Measurements from ENCODE around the gene MTMR10.
A peak's percentile ranks its signal among the peaks of the same experiment; 100 is the strongest.

MTMR10 gene

DNA sequence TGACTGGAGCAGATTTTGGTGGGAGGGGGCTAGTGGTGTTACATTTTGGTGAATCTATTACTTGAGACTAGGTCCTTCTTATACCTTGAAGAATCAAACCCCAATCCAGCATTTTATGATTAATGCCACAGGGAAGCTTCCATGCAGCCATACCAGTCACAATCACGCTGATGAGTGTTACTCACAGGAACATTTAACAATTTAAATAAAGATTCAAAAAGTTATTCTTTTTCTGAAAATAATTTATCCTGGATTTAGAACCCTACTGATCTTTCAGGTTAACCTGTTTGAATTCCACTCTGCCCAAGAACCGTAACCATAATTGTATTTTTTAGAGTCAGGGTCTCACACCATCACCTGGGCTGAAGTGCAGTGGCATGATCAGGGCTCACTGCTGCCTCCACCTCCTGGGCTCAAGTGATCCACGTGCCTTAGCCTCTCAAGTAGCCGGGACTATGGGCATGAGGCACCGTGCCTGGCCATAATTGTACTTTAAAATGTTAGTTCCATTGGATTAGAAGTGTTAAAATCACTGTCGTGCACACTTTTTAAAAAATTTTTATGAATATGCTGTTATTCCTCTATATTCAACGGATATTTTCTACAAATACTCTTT lies 929 bp upstream of the MTMR10 start:
- Histone ChIP-seq H3K9me2 (replicated peaks; ENCODE audit: insufficient read depth, low read length) (no peaks in the 10 kb centered on the region), H3F3A (ENCODE audit: insufficient read depth, low read length) (peaks cover 14% of the 10 kb centered on the region), H3K4me2 (ENCODE audit: low read depth, low read length) (peak overlapping the region; percentile 92), H3K79me2 (ENCODE audit: low read length) (peaks cover 37% of the 10 kb centered on the region), H3K27ac (ENCODE audit: low read length) (peak overlapping the region; percentile 67; the same call in 1 of the 2 replicates), H2AFZ (ENCODE audit: low read length) (peak overlapping the region; percentile 61), H3K27me3 (replicated peaks; ENCODE audit: insufficient read depth, low read length) (no peaks in the 10 kb centered on the region), H3K36me3 (replicated peaks; ENCODE audit: insufficient read depth, low read length) (peaks cover 3% of the 10 kb centered on the region; the same call in 1 of the 2 replicates), H3K4me1 (ENCODE audit: low read length) (peaks cover 24% of the 10 kb centered on the region), H4K20me1 (ENCODE audit: insufficient read depth, low read length) (no peaks in the 10 kb centered on the region), H3K9me3 (replicated peaks; ENCODE audit: insufficient read depth, low read length) (no peaks in the 10 kb centered on the region), H3K4me3 (ENCODE audit: low read length) (peak overlapping the region; percentile 86), H3K9ac (ENCODE audit: low read length) (peak overlapping the region; percentile 88)
- DNase-seq, result no peak
- no peak for TF ChIP-seq EZH2 (optimal IDR thresholded peaks at IDR 0.05; ENCODE audit: low read depth, low read length)
- TF ChIP-seq CTCF (IDR thresholded peaks at IDR 0.05; ENCODE audit: low read length), result no peak
- no peak for TF ChIP-seq EZH2phosphoT487 (IDR thresholded peaks at IDR 0.05; ENCODE audit: low read length)

DNA sequence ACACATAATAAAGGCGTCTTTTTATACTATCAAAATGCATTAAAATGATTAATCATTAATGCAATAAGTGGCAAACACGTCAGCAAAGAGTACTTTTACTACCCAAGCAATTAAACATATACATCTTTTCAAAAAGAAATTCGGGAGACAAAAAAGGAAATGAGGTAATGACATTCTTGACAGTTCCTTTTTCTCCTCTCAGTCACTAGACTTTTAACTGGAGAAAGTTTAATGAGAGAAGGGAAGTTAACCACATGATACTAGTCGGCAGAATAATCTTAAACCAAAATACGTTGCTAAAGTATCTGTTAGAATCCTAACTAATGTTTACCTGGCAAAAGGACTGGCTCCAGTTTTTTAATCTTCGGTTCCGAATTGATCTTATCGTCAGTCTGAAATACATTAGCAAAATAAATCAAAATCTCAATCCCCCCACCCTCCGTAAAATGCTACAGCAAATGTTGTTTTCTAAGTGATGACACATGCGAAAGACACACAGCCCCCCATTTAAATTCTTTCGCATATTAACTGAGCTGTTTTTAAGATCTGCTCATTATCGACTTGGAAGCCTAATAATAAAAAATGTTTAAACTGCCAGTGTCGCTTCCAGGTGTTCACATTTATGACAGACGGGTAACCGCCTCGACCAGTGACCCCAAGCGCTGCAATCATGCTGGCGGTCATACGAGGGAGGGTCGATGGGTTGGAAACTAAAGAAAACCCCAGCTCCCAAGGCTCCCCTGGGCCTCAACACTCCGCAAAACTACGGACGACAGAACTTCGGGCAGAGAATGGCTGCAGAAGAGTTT lies 778 bp downstream of the MTMR10 start:
- H2AFZ ChIP-seq (ENCODE audit: low read length), result peak overlapping the region; percentile 62; the same call in 1 of the 2 replicates
- H3K27me3 ChIP-seq (replicated peaks; ENCODE audit: insufficient read depth, low read length), result no peaks in the 10 kb centered on the region
- H3K79me2 ChIP-seq (ENCODE audit: low read length), result peaks cover 54% of the 10 kb centered on the region
- H3K4me2 ChIP-seq (ENCODE audit: low read depth, low read length), result peak overlapping the region; percentile 85
- peaks cover 14% of the 10 kb centered on the region for H3F3A ChIP-seq (ENCODE audit: insufficient read depth, low read length)
- no peaks in the 10 kb centered on the region for H3K9me2 ChIP-seq (replicated peaks; ENCODE audit: insufficient read depth, low read length)
- H3K36me3 ChIP-seq (replicated peaks; ENCODE audit: insufficient read depth, low read length), result peaks cover 3% of the 10 kb centered on the region; the same call in 1 of the 2 replicates
- TF ChIP-seq EZH2 (optimal IDR thresholded peaks at IDR 0.05; ENCODE audit: low read depth, low read length) (no peak), CTCF (IDR thresholded peaks at IDR 0.05; ENCODE audit: low read length) (no peak), EZH2phosphoT487 (IDR thresholded peaks at IDR 0.05; ENCODE audit: low read length) (no peak)
- DNase-seq, result peak; percentile 27
- H3K9me3 ChIP-seq (replicated peaks; ENCODE audit: insufficient read depth, low read length), result no peaks in the 10 kb centered on the region
- H3K4me1 ChIP-seq (ENCODE audit: low read length), result peaks cover 24% of the 10 kb centered on the region
- H4K20me1 ChIP-seq (ENCODE audit: insufficient read depth, low read length), result no peaks in the 10 kb centered on the region
- H3K4me3 ChIP-seq (ENCODE audit: low read length), result peak overlapping the region; percentile 99
- H3K27ac ChIP-seq (ENCODE audit: low read length), result peak overlapping the region; percentile 87
- H3K9ac ChIP-seq (ENCODE audit: low read length), result peak overlapping the region; percentile 98

DNA sequence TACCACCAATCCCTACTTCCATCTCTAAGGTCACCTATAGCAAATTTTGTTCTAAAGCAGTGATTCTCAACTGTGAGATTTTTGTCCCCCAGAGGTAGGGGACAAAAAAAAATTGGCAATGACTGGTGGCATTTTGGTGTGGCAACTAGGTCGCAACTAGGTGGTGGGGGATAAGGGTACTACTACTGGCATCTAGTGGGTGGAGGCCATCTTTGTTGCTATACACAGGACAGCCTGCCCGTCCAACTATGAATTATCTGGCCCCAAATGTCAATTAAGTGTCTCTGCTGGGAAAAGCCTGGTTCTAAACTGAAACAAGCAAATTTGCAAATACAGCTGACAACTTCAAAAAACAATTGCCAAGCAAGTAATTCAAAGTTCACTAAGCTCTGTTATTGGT lies 1.4 kb downstream of the MTMR10 start:
- no peak for TF ChIP-seq EZH2 (optimal IDR thresholded peaks at IDR 0.05; ENCODE audit: low read depth, low read length)
- TF ChIP-seq EZH2phosphoT487 (IDR thresholded peaks at IDR 0.05; ENCODE audit: low read length), result no peak
- TF ChIP-seq CTCF (IDR thresholded peaks at IDR 0.05; ENCODE audit: low read length), result no peak; the same call in 1 of the 2 replicates
- no peak overlapping the region for H2AFZ ChIP-seq (ENCODE audit: low read length)
- H3K27me3 ChIP-seq (replicated peaks; ENCODE audit: insufficient read depth, low read length), result no peaks in the 10 kb centered on the region
- peak; percentile 32 for DNase-seq
- no peaks in the 10 kb centered on the region for H3K9me3 ChIP-seq (replicated peaks; ENCODE audit: insufficient read depth, low read length)
- no peaks in the 10 kb centered on the region for H4K20me1 ChIP-seq (ENCODE audit: insufficient read depth, low read length)
- H3K4me2 ChIP-seq (ENCODE audit: low read depth, low read length), result peak overlapping the region; percentile 85
- H3K36me3 ChIP-seq (replicated peaks; ENCODE audit: insufficient read depth, low read length), result peaks cover 5% of the 10 kb centered on the region; the same call in 1 of the 2 replicates
- peak overlapping the region; percentile 98; the same call in 1 of the 2 replicates for H3K9ac ChIP-seq (ENCODE audit: low read length)
- H3K4me1 ChIP-seq (ENCODE audit: low read length), result peaks cover 24% of the 10 kb centered on the region
- H3F3A ChIP-seq (ENCODE audit: insufficient read depth, low read length), result peaks cover 14% of the 10 kb centered on the region
- H3K9me2 ChIP-seq (replicated peaks; ENCODE audit: insufficient read depth, low read length), result no peaks in the 10 kb centered on the region
- H3K4me3 ChIP-seq (ENCODE audit: low read length), result peak overlapping the region; percentile 99
- H3K27ac ChIP-seq (ENCODE audit: low read length), result peak overlapping the region; percentile 87; the same call in 1 of the 2 replicates
- H3K79me2 ChIP-seq (ENCODE audit: low read length), result peaks cover 60% of the 10 kb centered on the region
